Activated T-cell treated with anti-CD3 and anti-CD28 coated beads, Interleukin-2, amount 50 U/mL, for 48 hours (primary cell): ENCODE data around the gene RAB13.
A peak's percentile ranks its signal among the peaks of the same experiment; 100 is the strongest.

Source experiments
- DNase-seq, 2 experiments: peaks; one replicate each; pipeline ENCODE4 v3.0.0-alpha.2; 2020

Gene RAB13

DNA sequence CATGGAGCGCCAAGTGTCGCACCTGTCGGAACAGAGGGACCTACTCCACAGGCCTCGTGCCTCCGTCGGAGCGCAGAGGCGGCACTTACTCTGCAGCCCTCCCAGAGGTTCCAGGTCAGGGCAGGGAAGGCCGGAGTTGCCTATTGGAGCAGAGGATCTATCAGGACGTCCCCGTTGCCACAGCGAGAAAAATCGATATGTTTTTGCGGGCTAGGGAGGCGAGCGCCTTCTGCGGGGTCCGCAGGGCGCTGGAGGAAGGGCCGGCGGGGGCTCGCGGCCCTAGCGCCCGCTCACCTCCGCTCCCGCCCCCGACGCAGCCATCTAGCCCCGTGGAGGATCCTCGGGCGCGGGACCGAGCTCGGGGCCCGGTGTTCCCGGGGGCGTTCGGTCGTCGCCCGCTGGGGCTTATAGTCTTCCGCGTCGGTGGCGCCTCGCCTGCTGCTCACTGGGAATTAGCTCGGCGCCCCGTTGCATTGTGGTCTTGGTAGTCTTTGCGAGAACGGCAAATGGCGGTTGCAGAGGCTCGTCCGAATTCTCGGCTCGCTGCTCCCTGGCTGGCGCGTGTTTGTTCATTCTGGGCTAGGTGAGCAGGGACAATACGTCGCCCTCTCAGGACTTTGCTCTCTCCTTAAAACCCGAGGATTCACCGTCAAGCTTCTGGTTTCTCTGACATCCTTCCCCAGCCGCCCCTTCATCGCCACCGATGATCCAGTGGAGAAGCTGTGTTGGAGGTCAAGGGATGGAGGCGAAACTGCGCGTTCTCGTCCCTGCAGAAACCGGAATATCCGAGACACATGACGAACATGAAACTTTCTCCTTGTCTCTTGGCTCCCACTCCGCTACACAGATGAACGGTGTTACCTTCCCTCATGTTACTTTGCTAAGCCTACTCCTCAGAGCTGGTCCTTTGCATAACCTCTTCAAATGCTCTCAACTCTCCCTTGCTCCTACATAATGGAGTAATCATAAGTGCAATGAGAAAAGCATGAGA lies 8.6 kb downstream of the RAB13 start, which contains the start of gene JTB:
Gene JTB, minus strand, starts transcription at position 425 of the 991 bp plus-strand sequence. Its CDS starts 422 bp downstream, at position 3.
- peak; percentile 88 to 89 for DNase-seq

DNA sequence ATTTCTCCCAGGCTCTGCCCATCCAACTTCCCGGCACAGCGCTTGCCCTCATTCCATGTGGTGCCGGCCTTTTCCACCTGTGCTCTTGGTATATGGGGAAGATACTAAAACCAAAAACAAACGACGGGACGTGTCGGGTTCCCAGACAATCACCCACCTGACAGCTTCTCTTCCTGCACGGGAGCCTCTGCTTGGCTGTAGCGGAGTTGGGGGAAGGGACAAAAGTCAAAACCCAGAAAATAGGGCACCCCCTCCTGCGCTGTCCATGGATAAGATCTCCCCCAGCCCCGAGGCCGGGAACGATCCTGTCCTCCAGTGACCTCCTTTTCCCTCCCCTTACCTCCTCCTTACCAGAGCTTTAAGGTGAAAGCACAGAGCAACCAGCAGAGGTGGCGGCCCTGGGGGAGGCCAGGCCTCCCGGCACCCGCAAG lies 9.3 kb downstream of the RAB13 start:
- no peak for DNase-seq

DNA sequence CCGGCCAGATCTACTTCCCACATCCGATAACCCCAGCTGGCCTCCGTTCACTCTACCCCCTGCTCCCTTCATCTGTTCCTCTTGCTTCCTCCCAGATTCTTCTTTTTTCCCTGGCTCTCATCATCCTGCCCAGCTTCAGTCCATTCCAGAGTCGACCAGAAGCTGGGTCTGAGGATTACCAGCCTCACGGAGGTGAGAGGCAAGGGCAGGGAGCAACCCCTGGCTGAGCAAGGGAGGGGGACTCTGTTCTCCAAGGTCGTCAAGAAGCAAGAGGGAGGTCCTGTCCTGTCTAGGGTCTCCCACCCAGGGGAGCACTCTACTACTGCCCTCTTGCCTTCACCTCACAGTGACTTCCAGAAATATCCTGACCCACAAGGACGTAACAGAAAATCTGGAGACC lies 12.6 kb downstream of the RAB13 start:
- DNase-seq: no peak

DNA sequence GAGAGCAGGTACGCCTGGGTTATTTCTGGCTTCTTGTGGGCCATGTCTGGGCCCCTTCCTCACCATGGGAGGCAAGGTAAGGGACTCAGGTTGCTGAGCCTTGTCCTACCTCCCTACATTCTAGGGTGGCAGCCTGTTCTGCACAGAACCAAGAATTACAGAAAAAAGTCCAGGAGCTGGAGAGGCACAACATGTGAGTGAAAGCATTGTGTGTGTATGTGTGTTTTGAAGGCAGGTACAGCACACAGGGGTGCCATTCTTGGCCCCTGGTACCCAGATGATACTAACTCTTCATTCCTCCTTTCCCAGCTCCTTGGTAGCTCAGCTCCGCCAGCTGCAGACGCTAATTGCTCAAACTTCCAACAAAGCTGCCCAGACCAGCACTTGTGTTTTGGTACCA lies 13.1 kb downstream of the RAB13 start:
- no peak for DNase-seq

DNA sequence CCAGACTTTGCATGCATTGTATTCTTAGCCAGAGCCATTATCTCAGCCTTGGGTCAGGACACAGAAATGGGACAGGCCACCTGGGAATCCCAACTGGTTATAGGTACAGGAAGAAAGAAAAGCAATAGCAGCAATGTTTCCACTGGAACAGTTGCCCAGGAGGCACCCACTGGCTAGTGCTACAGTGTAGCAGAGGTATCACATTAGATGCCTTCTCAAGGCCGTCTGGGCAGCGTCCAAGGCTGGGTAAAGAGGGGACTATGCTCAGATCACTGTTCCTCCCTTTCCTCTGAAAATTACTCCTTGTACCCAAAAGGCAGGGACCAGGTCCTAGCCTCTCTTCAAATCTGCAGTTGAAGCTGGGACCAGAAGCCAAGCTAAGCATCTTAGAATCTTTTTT lies 15.8 kb downstream of the RAB13 start:
- DNase-seq: no peak

DNA sequence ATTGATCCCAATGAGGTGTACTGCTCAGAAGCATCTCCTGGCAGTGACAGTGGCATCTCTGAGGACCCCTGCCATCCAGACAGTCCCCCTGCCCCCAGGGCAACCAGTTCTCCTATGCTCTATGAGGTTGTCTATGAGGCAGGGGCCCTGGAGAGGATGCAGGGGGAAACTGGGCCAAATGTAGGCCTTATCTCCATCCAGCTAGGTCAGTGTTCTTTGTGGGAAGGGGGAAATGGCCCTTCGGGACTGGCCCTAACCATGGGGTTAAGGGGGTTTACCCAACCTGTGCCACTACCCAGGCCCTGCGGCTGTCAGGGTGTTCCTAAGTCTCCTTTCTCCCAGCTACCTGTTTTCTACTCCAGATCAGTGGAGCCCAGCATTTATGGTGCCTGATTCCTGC lies 17.2 kb downstream of the RAB13 start:
- DNase-seq: no peak

DNA sequence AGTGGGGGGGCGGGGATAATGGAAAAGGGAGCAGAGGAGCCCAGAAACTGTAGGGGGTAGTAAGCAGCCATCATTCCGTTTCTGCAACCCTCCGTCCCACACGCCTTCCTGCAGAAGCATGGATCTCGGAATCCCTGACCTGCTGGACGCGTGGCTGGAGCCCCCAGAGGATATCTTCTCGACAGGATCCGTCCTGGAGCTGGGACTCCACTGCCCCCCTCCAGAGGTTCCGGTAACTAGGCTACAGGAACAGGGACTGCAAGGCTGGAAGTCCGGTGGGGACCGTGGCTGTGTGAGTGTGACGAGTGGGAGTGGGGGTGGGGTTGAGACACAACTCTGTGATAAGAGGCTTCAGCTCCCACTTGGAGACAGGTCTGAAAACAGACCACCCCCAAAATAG lies 17.7 kb downstream of the RAB13 start:
- no peak for DNase-seq

DNA sequence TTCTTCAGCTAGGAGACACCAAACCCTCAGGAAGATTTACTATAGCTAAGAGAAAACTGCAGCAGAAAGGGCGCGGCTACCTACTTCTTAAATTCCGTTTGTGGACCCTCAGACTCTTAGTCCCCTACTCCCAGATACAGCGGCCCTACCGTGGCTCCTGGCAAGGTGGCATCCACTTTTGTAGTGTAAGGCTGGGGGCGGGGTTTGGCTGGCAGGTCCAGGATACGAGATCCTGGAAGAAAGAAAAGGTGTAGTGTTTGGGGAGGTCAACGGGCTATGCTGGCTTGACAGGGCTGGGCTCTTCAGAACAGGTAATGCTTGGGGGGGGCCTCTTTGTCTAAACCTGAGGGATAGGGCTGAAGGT lies 18.2 kb downstream of the RAB13 start:
- DNase-seq: no peak

DNA sequence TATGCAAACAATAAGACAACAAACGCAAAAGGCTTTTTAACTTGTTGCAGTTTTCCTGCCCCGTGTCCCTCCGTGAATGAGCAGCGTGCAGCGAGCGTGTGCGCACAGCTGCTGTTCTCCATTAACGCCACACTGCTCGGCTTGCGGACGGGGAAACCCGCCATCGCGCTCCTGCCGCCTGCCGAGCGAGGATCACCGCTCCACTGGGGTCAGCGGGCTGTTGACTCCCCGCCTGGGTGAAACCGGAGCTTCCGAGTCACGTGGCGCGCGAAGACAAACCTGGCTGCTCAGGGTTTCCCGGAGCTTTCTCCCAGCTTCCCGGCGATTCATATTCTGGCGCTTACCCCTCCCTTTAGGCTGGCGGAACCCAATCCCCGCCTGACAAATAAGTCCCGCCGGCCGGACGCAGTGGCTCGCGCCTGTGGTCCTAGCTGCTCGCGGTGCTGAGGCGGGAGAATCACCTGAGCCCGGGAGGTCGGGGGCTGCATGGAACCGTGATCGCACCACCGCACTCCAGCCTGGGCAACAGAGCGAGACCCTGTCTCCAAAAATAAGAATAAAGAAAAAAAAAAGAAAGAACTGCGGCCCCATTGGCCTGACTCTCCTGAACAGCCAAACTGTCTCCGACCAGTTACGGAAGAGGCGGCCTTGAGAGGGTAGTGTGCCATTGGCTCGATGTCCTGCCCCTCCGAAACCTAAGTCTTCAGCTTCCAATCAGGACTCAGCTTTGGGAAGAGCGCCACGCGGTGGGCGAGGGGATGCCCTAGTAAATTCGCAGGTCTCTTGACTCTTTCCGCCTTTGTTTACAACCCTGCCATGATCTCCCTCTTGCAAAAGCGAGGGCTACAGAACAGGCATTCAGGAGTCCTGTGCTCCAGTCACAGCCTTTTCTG lies 18.8 kb downstream of the RAB13 start, which contains the start of gene CREB3L4:
Gene CREB3L4, plus strand, starts transcription at position 796 of the 893 bp plus-strand sequence. CDS start 624 bp downstream, outside the sequence.
- DNase-seq: peak; percentile 85 to 88

DNA sequence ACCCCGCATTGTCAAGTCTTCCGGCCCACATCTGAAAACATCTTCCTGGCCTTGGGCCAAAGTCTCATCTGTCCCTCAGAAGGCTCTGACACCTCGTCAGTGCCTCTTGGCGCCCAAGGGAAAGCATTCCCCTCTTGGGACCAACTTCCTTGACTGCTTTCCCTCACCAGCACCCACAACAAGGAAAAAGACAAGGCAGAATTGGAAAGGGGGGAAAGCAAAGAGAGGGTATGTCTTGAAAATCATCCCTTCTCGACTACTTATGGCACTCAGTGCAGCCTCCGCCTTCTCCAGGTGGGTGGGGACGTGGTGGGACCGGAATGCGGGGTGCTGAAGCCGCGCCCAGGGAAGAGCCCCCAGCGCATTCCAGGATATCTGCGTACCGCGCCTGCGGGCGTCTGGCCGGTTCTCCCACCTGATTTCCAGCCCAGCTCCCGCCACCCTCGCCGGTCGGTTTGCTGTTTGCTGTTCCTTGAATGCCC lies 22.2 kb downstream of the RAB13 start:
- DNase-seq: no peak

DNA sequence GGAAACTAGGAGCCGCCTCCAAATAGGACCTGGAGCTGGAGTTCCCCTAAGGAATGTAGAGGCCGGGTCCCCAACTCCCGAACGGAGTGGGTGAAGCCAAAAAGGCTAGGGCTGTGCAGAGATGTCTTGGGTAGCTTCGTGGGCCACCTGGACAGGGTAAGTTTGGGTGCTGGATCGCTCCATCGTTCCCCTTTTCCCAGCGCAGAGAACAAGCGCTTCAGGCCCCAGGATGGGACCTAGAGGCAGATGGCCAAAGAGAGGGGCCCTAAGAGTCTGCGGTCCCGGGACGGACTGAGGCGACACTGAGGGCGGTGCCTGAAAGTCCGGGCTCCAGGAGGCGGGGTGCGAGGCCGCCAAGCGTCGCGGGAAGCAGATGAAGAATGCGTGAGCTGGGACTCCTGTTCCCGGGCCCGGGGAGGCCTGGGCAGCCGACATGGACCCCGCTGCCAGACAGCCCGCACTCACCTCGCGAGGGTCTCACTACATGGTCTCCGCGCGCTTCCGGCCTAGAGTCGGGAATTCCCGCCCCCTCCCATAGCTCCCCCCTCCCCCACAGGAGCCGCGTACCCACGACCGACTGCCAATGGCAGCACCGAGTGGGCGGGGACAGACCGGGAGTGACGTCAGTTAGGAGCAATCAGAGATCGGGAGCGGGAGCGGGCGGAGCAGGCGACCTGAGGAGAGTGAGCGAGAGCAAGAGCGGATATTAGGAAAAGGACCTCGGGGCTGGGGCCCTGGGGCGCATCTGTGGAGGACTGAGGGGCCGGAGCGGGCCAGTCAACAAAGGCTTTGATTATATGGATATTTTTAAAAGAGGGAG lies 22.9 kb downstream of the RAB13 start, which contains the start of gene SLC39A1:
Gene SLC39A1, minus strand, starts transcription at position 508 of the 820 bp plus-strand sequence. CDS start 822 bp downstream, outside the sequence.
- peak; percentile 98 to 99 for DNase-seq

DNA sequence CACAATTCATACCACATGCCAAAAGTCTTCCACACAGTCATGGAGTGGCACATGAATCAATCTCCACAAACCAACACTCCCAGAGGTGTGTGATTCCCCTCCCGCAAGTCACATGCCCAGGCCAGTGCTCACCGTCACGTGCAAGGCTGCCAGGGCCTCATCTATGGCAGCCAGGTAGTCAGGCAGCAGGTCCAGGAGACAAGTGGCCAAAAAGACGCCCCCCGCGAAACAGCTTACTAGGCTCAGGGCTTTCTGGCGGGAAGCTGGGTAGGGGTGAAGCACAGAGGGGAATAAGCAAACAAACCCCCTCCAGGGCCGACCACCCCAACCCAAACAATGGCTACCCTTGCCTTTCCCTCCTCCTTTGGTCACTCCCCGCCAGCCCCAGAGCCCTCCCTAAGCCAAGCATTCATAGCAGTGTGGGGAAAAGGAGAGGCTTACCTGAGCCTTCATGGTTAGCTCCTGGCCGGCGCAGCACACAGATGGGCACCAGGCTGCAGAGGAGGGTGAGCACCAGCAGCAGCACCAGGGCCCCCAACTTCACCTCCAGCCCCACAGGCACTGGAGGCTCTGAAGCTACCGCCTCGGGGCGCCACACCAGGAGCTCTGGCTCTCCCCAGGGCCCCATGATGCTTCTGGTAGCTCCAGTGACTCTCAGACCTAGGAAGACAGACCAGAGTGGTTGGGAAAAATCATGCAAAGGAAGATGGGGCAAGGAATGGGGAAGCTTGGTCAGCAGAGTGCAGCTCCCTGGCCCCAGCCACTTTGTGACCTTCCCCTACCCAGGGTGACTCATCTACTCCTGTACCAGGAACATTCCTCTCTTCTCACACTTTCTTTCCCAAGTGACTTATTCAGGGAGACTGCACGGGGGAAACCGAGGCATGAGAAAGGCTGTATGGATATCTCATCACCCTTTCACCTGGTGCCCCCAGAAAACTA lies 23.8 kb downstream of the RAB13 start:
- DNase-seq: no peak

DNA sequence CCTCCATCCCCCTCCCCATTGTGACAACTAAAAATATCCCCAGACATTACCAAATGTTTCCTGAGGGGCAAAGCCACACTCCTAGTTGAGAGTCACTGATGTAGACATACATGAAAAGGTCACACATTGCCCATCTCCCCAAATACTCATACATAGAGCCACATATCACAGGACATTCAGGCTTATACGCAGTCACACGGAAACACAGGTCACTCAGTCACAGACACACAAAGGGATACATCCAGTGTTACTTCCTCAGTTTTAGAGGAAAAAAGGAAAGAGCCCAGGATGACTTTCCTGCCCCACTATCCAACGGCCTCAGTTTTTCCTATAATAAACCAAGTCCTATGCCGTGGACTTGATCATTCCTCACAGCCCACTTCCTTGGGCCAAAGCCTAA lies 24.7 kb downstream of the RAB13 start:
- no peak for DNase-seq

DNA sequence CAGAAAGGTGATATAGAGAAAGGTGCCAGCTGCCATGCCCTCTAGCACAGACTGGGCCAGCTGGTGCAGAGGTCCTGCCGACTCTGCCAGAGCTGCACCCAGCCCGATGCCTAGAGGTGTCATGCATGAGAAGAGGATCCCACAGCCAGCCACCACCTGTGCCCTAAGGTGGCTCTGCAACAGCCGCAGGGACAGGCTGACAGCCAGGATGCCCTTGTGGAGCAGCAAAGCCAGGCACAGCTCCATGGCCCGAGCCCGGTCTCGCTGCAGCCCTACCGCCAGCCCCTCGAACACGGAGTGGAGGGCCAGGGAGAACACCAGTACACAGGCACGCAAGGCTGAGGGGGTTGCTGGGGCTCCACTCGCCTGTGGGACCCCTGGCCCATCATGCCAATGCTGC lies 25.9 kb downstream of the RAB13 start:
- DNase-seq: no peak

DNA sequence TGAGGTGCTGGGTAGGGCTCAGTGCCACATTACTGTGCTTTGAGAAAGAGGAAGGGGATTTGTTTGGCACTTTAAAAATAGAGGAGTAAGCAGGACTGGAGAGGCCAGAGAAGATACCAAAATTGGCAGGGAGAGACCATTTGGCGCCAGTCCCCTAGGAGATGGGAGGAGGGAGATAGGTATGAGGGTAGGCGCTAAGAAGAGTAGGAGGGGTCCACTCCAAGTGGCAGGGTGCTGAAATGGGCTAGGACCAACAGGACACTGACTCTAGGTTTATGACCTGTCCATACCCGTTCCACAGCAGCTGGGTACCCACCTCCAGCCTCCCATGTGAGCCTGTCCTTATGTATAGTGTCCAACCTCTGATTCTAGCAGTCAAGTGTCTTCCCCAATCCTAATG lies 26.7 kb downstream of the RAB13 start:
- DNase-seq: no peak

DNA sequence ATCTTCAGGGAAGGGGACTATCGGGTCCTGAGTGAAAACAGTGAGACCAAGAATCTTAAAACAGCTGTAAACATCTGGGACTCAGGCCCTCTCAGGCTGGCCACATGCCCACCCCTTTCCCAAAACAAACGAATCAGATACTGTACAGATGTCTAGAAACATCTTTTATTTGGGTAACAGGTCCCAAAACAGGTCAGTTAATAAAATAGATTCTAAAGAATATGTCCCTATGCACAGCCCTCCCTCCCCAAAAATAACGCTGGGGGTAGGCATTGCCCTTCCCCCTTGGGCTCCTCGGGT lies 27.2 kb downstream of the RAB13 start:
- no peak for DNase-seq

DNA sequence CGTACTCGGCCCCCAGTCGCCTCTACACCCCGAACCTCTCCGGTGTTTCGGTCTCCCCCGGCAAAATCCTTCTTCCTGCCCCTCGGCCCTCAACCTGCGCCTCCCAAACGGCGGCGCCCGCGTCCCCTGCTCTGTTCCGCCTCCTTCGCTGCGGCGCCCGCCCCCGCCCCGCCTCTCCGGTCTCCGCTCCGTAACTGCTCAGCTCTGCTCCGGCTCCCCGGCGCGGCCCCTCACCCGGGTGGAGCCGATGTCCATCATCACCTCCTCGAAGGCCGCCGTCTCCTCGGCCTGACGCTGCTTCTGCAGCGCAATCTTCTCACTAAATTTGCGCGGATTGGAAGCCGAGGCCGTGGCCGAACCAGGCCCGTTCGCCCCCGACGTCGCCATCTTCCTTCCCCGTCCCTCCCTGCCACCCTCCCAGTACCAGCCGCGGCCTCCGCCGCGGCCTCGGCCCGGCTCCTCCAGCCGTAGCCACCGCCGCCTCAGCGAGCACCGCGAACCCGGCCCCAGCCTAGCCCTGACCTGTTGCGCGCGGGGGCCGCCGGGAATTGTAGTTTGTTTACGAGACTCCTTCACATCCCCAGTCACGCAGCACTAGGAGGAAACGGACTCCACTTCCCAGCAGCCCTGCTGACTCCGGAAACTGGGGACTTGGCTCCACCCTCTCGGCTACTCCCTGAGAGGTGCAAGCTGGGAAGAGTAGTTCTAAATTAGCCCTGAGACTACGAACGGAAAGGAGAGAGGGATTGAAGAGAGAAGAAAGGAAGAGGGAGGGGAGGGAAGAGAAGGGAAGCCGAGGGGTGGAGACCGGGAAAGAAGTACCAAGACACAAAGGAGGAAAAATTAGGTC lies 27.8 kb downstream of the RAB13 start, which contains the start of gene CRTC2:
Gene CRTC2, minus strand, starts transcription at position 502 of the 850 bp plus-strand sequence. Its CDS starts 115 bp downstream, at position 387.
- DNase-seq: peak; percentile 97 to 98

DNA sequence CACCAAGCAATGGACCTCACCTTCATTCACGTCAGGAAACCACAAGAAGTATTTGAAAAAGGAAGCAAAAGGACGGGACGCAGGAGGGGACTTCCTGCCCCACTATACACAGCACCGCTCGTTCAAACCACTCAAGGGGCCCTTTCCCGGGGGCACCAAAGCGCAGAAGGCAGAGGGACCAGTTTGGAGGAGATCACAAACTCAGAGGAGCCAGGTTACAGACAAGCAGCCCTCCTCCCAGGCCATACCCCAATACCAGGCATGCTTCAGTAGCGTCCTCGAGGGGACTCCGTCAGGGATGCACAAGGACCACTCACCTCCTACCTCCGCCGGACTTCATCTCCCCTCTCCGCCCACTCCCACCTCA lies 28.4 kb downstream of the RAB13 start:
- DNase-seq: peak in 1 of 2 experiments; percentile 67

DNA sequence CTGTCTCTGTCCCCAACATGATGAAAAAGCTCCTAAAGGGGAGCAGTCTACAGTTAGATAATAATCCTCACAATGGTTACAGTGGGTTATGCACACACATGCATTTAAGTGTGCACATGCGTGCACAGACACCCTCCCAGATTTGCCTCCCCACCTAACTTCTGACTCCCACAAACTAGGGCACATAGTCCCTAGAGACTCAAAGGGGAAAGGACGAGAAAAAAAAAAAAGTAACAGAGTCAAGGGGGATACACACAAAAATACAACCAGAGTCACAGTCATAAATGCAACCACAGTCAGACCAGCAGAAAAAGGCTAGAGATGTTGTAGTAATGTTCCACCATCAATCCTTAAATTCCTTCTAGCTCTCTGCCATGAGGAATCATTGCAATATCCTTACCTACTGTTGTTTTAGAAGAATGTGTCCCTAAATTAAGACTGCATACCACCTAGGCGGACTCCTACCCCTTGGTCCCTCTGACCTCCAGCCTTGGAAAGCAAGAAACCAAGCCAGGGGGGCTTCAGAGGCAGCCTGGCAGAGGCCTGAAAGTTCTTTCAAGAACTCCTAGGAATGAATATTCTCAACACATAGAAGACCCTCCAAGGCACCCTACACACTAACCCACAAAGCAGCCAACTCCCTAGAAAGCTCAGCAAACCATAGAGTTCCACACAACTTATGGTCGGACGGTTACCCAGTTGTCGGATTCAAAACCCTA lies 29.0 kb downstream of the RAB13 start:
- DNase-seq: no peak
